ENCODE measurements around the gene F7.
"Not testable (repeated sequence)": the region's sequence is repeated elsewhere in the genome, so short reads cannot be mapped to it uniquely, and the experiment has no call there.

The F7 gene

DNA sequence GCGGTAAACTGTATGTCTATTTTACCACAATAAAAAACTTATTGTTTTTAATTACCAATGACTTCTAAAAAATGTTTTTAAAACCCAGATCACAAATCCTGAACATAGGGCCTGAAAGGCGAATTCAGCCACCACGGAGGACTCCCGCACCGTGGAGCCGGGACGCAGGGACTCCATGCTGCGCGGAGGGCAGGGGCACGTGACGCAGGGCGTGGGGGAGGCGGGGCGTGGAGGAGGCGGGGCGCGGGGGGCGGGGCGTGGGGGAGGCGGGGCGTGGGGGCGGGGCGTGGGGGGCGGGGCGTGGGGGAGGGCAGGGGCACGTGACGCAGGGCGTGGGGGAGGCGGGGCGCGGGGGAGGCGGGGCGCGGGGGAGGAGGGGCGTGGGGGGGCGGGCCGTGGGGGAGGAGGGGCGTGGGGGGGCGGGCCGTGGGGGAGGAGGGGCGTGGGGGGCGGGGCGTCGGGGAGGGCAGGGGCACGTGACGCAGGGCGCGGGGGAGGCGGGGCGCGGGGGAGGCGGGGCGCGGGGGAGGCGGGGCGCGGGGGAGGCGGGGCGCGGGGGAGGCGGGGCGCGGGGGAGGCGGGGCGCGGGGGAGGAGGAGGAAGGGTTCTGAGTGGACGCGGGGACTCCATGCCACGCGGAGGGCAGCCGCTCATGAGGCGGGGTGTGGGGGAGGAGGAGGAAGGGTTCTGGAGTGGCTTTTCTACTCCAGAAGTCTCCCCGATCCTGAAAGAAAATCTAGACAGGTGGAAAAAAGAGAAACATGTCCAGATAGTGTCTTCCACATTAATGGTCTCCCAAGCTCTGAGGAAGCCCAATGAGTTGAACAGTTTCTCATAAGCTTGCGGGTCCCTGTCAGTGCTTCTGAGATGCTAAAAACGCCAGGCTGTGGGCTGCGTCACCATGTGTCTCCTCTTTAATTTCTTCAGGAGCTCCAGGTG, 48.5 kb downstream of the F7 start:
- DNase-seq (ENCODE audit: low spot score) = peak; percentile 92

DNA sequence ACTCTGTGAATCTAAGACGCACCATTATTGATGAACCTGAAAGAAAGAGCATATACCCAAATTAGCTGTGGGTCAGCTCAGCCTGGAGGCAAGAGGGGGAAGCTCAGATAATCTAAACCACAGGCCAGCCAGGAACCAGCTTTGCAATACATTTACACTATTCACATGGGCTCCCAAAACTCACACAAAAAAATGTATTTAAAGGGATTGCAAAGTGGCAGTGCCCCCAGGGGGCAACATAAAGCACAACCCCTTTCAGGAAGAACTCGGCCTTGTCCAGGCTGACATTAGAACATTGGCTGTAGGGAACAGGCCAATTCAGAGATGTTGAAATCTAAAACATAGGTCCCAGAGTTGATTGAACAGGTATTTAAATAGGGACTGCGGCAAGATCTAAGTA, 49.6 kb downstream of the F7 start:
- DNase-seq (ENCODE audit: low spot score) = no peak

DNA sequence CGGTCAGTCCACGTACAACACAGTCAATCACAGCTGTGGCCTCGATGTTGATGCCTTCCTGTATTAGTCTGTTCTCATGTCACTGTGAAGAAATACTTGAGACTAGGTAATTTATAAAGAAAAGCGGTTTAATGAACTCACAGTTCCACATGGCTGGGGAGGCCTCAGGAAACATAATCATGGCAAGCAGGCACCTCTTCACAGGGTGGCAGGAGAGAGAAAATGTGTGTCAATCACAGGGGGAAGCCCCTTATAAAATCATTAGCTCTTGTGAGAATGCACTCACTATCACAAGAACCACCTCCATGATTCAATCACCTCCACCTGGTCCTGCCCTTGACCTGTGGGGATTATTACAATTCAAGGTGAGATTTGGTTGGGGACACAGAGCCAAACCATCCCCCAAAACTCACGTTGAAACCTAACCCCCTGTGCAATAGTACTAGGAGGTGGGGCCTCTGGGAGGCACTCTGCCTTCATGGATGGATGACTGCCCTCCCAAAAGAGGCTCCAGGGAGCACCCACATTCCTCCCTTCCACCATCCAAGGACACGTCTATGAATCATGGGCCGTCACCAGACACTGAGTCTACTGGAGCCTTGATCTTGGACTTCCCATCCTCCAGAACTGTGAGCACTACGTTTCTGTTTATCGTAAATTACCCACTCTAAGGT, 50.5 kb downstream of the F7 start:
- DNase-seq (ENCODE audit: low spot score) = no peak

DNA sequence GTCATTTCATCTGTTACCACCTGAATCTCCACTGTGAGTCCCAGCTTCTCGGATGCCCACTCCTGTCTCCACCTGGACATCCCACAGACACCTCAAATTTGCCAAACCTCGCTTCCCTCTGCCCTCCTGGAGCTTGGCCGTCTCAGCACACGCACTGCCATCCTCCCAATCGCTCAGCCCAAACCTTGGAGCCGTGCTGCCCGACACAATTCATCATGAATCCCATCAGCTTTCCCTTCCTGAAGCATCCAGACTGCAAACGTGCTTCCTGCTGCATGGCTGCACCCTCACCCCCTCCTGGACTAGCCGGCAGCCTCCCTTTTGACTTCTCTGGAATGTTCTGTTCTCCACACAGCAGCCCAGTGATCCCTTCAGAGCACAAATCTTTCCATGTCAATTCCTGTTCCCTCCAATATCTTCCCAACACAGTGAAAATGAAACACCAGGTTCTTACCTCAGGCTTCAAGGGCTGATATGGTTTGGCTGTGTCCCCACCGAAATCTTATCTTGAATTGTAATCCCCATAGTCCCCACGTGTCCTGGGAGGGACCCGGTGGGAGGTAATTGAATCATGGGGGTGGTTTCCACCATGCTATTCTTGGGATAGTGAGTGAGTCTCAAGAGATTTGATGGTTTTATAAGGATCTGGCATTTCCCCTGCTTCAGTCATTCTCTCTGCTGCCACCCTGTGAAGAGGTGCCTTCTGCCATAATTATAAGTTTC, 51.8 kb downstream of the F7 start:
- DNase-seq (ENCODE audit: low spot score) = no peak

DNA sequence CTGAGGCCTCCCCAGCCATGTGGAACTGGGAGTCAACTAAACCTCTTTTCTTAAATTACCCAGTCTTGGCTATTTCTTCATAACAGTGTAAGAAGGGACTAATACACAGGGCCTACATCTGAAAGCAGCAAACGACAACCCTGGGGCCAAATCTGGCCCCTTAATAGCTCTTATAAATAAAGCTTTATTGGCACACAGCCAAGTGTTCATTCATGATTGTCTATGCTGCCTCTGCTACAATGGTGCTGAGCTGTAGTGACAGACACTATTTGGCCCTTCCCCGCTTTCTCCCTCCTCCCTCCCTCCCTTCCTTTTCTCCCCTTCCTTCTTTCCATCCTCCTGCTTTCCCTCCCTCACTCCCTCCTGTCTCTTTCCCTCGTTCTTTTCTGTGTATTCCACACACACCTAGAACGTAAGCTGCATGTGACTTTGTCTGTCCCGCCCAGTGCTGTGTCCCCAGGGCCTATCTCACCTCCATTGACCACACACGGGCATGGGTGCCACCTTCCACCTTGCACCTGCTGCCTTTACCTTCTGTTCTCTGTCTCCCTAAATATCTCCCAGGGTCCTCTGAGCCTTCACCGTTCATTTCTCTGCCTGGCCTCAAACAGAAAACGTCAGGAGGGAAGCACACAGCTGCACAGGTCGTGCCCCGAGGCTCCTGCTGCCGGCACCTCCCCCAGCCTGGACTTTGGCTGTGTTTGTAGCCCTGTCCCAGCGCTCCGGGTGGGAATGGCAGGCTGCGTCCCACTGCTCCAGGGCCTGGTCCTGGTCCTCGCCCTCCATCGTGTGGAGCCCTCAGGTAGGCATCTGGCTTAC, 52.5 kb downstream of the F7 start, which contains the start of gene PROZ:
PROZ (plus strand) TSS at position 720 of the 819 bp plus-strand sequence; CDS start at position 733, 13 bp downstream.
- DNase-seq (ENCODE audit: low spot score) = no peak

DNA sequence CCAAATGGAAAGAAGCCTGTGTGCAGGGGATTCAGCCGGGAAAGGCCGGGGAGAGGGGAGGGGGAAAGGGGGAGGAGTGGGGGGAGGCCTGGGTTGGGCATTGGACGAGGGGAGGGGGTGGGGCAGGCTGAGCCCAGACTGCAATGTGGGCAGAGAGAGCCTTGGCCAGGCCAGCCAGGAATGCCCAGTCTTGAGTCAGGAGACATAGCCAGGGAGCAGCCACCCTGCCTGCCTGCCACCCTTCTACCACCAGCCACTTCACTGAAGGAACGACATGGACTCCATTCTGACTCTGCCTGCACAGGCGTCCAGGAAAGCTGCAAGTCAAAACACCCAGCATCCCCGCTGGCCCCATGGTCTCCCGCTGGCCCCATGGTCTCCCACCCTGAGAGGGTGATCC, 53.4 kb downstream of the F7 start:
- DNase-seq (ENCODE audit: low spot score) = no peak

DNA sequence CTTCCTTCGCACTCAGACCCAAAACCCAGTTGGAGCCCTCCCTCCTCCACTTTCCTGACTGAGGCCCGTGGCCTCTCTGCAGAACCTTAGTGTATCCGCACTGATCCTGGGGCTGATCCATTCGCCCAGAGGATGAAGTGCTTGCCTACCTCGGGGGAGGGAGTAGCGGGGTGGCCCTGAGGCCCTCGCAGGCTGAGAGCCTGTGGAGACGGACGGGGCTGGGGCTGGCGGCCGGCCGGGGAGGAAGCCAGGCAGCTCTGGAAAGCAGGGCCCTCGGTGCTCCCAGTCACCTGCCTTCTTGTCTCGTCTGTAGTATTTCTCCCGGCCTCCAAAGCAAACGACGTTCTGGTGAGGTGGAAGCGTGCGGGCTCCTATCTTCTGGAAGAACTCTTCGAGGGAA, 54.1 kb downstream of the F7 start:
- no peak for DNase-seq (ENCODE audit: low spot score)

DNA sequence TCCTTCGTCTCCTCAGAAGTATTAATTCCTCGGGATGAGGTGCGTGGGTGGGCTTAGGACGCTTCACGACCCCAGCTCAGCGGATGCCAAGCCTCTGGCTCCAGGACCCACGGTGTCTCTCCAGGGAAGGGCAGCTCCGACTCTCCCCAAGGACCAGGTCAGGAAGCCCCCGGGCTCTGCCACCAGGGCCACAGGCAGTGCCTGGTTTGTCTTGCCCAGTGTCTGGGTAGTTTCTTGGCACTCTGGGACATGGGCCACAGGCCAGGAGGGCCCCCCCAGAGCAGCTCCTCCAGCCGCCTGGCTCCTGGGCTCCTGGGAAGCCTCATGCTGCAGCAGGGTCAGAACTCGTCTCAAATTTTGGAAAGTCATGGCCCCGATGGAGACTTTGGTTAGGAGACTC, 55.4 kb downstream of the F7 start:
- no peak for DNase-seq (ENCODE audit: low spot score)

DNA sequence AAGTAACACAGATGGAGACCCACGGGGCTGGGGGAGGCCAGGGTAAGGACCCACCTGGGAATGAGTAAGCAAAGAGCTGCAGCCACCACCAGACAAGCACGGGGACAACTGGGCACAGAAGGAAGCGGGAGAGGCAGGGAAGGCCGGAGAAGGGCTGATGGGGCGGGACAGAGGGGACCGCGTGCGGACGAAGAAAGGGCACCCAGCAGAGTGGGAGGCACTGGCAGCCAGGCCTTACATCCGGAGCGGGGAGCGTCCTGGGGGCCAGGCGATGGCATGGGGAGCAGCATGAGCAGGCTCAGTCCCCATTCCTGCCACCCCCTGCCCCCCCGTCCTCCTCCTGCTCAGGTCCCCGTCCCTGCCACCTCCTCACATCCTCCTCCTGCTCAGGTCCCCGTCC, 55.8 kb downstream of the F7 start:
- DNase-seq (ENCODE audit: low spot score) = no peak

DNA sequence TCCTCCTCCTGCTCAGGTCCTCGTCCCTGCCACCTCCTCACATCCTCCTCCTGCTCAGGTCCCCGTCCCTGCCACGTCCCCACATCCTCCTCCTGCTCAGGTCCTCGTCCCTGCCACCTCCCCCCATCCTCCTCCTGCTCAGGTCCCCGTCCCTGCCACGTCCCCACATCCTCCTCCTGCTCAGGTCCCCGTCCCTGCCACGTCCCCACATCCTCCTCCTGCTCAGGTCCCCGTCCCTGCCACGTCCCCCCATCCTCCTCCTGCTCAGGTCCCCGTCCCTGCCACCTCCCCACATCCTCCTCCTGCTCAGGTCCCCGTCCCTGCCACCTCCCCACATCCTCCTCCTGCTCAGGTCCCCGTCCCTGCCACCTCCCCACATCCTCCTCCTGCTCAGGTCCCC, 56.4 kb downstream of the F7 start:
- DNase-seq (ENCODE audit: low spot score) = not testable (repeated sequence)

DNA sequence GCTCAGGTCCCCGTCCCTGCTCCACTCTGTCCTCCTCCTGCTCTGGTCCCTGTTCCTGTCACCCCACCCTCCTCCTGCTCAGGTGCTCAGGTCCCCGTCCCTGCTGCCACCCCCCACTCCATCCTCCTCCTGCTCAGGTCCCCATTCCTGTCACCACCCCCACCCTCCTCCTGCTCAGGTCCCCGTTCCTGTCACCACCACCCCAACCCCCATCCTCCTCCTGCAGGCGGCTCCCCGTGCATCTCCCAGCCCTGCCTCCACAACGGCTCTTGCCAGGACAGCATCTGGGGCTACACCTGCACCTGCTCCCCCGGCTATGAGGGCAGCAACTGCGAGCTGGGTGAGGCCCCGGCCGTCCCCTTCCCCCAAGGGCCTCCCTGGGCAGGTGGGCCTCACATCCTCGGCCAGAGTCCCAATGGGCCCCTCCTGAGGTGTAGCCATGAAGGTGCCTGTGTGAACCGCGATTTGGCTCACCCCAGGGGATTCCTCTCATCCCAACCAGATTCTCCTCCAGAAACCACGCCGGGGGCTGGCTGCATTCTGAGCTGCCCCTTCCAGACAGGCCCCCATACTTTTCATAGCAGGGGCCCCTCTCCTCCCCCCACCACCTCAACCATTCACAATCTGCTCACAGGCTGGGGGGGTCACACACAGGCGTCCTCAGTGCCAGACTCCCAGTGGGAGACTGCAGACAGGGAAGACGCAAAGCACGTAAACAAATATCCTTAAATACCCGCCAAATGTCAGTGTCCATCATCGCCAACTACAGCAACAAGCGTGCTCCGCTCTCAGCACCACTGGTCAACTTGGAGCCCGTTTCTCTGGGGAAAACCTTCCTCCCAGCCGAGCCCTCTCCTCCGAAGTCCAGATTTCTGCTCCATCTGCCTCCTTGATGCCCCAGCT, 57.4 kb downstream of the F7 start:
- no peak for DNase-seq (ENCODE audit: low spot score)

DNA sequence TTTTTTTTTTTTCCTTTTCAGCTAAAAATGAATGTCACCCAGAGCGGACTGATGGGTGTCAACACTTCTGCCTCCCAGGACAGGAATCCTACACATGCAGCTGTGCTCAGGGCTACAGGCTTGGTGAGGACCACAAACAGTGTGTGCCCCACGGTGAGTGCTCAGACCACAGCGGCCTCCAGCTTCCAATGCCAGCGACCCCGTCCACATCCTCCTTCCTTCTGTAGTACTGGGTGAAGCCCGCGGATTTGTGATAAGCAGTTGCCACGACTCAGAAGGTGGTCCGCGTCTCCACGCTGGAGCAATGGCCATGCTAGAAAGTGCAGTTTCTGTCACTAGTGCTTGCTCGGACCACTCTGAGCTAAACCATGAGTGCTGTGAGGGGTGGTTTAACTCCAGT, 58.9 kb downstream of the F7 start:
- no peak for DNase-seq (ENCODE audit: low spot score)

DNA sequence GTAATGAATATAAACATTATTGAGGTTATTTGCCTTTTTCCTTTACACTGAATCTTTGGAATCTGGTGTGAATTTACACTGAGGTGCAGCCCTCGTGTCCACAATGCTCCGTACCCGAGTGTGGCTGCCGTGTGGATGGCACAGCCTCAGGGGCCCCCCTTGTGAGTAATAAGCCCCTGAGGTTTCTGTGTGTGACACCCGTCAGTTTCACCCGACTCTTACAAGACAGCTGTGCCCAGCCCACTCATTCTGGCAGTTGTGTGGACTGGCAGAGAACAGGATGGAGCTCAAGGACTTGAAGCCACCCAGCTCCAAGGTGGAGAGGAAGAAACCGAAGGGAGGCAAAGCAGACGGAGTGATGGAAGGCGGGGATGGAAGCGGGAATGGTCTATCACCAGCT, 60.7 kb downstream of the F7 start:
- DNase-seq (ENCODE audit: low spot score) = no peak

DNA sequence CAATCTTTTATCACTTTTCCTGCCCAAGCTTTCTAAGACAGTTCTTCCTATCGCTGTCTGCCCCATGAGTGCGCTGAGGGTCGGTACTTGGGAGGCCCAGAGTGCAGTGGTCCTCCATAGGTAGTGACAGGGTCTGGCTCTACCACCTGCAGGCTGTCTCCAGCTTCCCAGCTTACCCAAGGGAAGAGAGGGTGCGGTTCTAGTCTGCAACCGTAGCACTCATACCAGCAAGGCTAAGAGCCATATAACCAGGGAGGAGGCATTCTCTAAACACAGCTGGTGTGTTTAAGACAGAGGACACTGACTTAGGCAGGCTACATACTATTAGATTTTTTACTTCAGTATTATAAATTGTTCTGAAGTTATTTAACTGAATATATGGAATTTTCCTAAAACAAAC, 61.1 kb downstream of the F7 start:
- no peak for DNase-seq (ENCODE audit: low spot score)

DNA sequence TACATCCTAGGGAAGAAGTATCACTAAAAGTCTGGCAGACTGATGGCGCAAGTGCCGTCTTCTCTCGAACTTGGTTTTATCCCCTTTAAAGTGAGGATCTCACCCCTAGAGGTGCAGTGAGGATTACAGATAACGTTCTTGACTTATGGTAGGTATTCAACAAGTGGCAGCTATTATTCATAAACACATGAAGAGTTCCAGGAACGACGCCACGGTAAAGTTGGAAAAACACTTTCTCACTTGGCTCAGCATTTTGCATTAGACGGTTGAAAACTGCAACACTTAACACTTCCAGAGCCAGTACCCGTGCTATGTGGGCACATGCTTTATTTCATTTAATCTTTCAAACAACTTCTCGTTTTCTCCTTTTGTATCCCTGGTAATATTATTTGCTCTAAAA, 61.6 kb downstream of the F7 start:
- DNase-seq (ENCODE audit: low spot score) = no peak

DNA sequence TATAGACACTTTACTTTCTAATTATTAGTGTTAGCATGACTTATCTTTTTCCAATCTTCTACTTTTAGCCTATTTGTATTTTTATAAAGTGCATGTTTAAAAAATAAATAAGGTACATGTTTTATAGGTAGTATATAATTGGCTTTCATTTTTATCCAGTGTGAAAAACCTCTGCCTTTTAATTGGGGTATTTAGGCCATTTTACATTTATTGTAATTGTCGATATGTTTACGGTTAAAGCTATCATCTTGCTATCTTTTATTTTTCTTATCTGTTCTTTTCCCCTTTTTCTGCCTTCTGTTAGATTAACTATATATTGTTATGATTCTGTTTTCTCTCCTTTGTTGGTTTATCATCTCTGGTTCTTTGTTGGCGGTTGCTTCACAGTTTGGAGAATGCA, 62.0 kb downstream of the F7 start:
- DNase-seq (ENCODE audit: low spot score) = no peak

DNA sequence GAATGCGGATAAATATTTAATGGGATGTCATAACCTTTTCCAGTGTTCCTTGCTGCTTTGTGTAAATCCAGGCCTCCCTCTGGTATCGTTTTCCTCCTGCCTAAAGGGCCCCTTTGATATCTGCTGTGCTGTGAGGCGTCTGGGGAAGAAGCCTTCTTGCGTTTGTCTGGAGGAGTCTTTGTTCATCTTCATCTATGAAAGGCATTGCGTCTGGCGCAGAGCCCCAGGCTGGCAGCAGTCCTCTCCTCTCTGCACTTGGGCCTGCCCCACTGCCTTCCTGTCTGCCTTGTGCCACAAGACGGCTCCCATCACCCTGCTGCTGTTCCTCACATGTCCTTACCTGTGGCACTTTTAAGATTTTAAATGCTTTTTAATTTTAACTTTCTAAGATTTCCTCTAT, 62.6 kb downstream of the F7 start:
- DNase-seq (ENCODE audit: low spot score) = no peak

DNA sequence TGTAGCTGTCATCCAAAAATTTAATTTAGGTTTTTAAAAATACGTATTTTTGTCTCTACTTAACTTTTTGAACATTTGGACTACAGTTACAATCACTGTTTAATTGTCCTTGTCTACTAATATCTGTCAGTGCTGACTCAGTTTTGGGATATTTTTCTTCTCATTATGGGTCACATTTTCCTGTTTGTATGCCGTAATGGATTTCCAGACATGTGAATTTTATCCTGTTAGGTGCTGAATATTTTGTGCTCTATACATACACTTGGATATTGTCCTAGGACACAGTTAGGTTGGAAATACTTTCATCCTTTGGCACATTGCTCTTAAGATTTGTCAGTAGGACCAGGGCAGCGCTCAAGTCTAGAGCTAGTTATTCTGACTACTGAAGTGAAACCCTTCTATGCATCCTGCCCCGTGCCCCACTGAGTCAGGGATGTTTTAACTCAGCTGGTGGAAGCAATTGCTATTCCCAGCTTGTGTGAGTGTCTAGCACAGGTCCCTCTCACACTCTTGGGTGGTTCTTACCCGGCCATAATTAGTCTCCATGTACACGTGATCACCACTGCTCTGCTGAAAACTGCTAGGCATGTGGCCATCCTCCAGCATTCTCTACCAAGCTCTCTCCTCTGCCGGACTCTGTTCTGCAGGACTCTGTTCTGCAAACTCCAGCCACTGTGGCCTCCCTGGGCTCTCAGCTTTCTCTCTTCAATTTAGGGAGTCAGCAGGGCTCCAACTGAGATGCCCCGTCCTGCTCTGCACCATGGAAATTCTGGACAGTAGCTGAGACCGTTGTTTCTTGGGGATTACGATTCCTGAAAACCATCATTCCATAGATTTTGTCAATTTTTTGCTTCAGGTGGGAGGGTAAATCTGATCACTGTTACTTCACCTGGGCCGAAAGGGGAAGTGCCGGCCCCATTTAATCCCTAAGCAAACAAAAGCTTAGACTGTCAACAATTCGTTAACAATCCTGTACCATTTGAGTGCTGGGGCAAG, 64.0 kb downstream of the F7 start:
- no peak for DNase-seq (ENCODE audit: low spot score)

Measured in AG08396 (cell line).